ENCODE data around the gene EML6. TPM values are rescaled to one million over a fixed set of nuclear protein-coding genes. Genes with fewer than 3 reads are reported as not detected.

EML6 gene
- polyA plus RNA-seq, 1 donor (not counting 4 experiments of a cell fraction or from before 2014, with no cell fraction given): 0.96 TPM

- TF ChIP-seq CTCF (optimal IDR thresholded peaks at IDR 0.05 in 1 of 3, IDR thresholded peaks at IDR 0.05 in 1 of 3, conservative IDR thresholded peaks at IDR 0.05 in 1 of 3; ENCODE audit: extremely low read depth in 1 of 3, insufficient read depth in 2 of 3, low read length in 3 of 3): no peak
- no peak for TF ChIP-seq EZH2 (IDR thresholded peaks at IDR 0.05; ENCODE audit: low read length)
- dilution Hi-C loops (cut with MboI; ENCODE audit: extremely low pct_ligation_motif_present, low sequenced_read_pairs): no loop called here
- H3K27ac ChIP-seq (ENCODE audit: control insufficient read depth, insufficient read depth, low read length): no peak overlapping the region
- FAIRE-seq: no peak
- no peaks in the 10 kb centered on the region for H3K79me2 ChIP-seq (ENCODE audit: control insufficient read depth, insufficient read depth, low read length)
- no peaks in the 10 kb centered on the region for H3K36me3 ChIP-seq (ENCODE audit: control insufficient read depth in 2 of 2, extremely low read depth in 1 of 2, insufficient read depth in 2 of 2, low read length in 2 of 2)
- no peak overlapping the region for H3K4me2 ChIP-seq (ENCODE audit: control insufficient read depth, extremely low read depth, insufficient read depth, low read depth, low read length)
- H2AFZ ChIP-seq (ENCODE audit: control insufficient read depth, low read length): no peak overlapping the region
- DNase-seq (ENCODE audit: low read depth, low spot score): no peak
- no peaks in the 10 kb centered on the region for H3K9me1 ChIP-seq (ENCODE audit: control insufficient read depth, extremely low read depth, insufficient read depth, low read length)
- no peaks in the 10 kb centered on the region for H4K20me1 ChIP-seq (ENCODE audit: control insufficient read depth, extremely low read depth, insufficient read depth, low read length)
- H3K4me3 ChIP-seq (ENCODE audit: control insufficient read depth in 2 of 3, extremely low read depth in 1 of 3, insufficient read depth in 2 of 3, low read depth in 1 of 3, low read length in 3 of 3): no peak overlapping the region
- H3K4me1 ChIP-seq (ENCODE audit: control insufficient read depth, extremely low read depth, insufficient read depth, low read length): no peaks in the 10 kb centered on the region
- H3K9me3 ChIP-seq (ENCODE audit: control insufficient read depth, low read depth, low read length): no peaks in the 10 kb centered on the region
- no peak overlapping the region for H3K9ac ChIP-seq (ENCODE audit: control insufficient read depth, extremely low read depth, insufficient read depth, low read length)
- H3K27me3 ChIP-seq (ENCODE audit: control insufficient read depth, extremely low read depth, insufficient read depth, low read length): no peaks in the 10 kb centered on the region
Observed at GRCh38 chr2:54918647-54919280, 195.3 kb downstream of the EML6 start.

GRCh38 chr2:54920660-54921059 is 197.2 kb downstream of the EML6 start:
- Histone ChIP-seq H3K4me1 (ENCODE audit: control insufficient read depth, extremely low read depth, insufficient read depth, low read length) (no peaks in the 10 kb centered on the region), H3K4me3 (ENCODE audit: control insufficient read depth in 2 of 3, extremely low read depth in 1 of 3, insufficient read depth in 2 of 3, low read depth in 1 of 3, low read length in 3 of 3) (no peak overlapping the region), H3K27me3 (ENCODE audit: control insufficient read depth, extremely low read depth, insufficient read depth, low read length) (no peaks in the 10 kb centered on the region), H2AFZ (ENCODE audit: control insufficient read depth, low read length) (no peak overlapping the region), H3K79me2 (ENCODE audit: control insufficient read depth, insufficient read depth, low read length) (no peaks in the 10 kb centered on the region), H3K27ac (ENCODE audit: control insufficient read depth, insufficient read depth, low read length) (no peak overlapping the region), H3K9me1 (ENCODE audit: control insufficient read depth, extremely low read depth, insufficient read depth, low read length) (no peaks in the 10 kb centered on the region), H3K9me3 (ENCODE audit: control insufficient read depth, low read depth, low read length) (no peaks in the 10 kb centered on the region), H3K36me3 (ENCODE audit: control insufficient read depth in 2 of 2, extremely low read depth in 1 of 2, insufficient read depth in 2 of 2, low read length in 2 of 2) (no peaks in the 10 kb centered on the region), H3K9ac (ENCODE audit: control insufficient read depth, extremely low read depth, insufficient read depth, low read length) (no peak overlapping the region), H4K20me1 (ENCODE audit: control insufficient read depth, extremely low read depth, insufficient read depth, low read length) (no peaks in the 10 kb centered on the region), H3K4me2 (ENCODE audit: control insufficient read depth, extremely low read depth, insufficient read depth, low read depth, low read length) (no peak overlapping the region)
- no peak for FAIRE-seq
- dilution Hi-C loops (cut with MboI; ENCODE audit: extremely low pct_ligation_motif_present, low sequenced_read_pairs): no loop called here
- DNase-seq (ENCODE audit: low read depth, low spot score): no peak
- TF ChIP-seq CTCF (optimal IDR thresholded peaks at IDR 0.05 in 1 of 3, IDR thresholded peaks at IDR 0.05 in 1 of 3, conservative IDR thresholded peaks at IDR 0.05 in 1 of 3; ENCODE audit: extremely low read depth in 1 of 3, insufficient read depth in 2 of 3, low read length in 3 of 3): no peak
- TF ChIP-seq EZH2 (IDR thresholded peaks at IDR 0.05; ENCODE audit: low read length): no peak

Data from keratinocyte (primary cell).